IMR-90 (cell line): ENCODE measurements around the gene KIF3B. TPM values are rescaled to one million over a fixed set of nuclear protein-coding genes. Genes with fewer than 3 reads are reported as not detected.
"Not testable (repeated sequence)": the region's sequence is repeated elsewhere in the genome, so short reads cannot be mapped to it uniquely, and the experiment has no call there.

Experiments used
- ATAC-seq: fragments of 200-7000 bp; cut with Tn5 transposase; 2 replicates; pipeline ENCODE4 v1.9.1; 2020; ENCODE audit warnings: low read depth, mild to moderate bottlenecking, moderate library complexity
- BruUV-seq: library from RNA; stranded (reverse); fragments of 400-500 nt; replicated peaks from 2 replicates; lab custom pipeline; 2021; lab: Mats Ljungman, UMichigan
- CTCF ChIA-PET: fragments of 300-600 bp; formaldehyde crosslinking; extraction: SDS; loops from one replicate; lab custom pipeline; 2021; ENCODE audit warnings: antibody characterized with exemption; lab: Yijun Ruan, JAX
- POLR2A ChIA-PET: fragments of 300-600 bp; sonication (Branson Sonifier 250); formaldehyde crosslinking; loops from one replicate; lab custom pipeline; 2022; ENCODE audit warnings: antibody characterized with exemption; ENCODE audit not compliant: unreplicated experiment; lab: Charles Lee
- DNase-seq: peaks from one replicate; pipeline ENCODE4 v3.0.0; 2013
- H2AFZ ChIP-seq: replicated peaks from 2 replicates; pipeline ENCODE3; 2013; ENCODE audit warnings: low read length, mild to moderate bottlenecking; ENCODE audit not compliant: poor library complexity
- H2AK5ac ChIP-seq: 2 replicates; pipeline ENCODE4 v1.6.1; 2013; ENCODE audit warnings: low read depth, low read length, inconsistent platforms
- H2AK9ac ChIP-seq: replicated peaks from 2 replicates; pipeline ENCODE3; 2013; ENCODE audit warnings: mild to moderate bottlenecking, low read depth, low read length, moderate library complexity; ENCODE audit not compliant: poor library complexity
- H2BK120ac ChIP-seq: 2 replicates; pipeline ENCODE4 v1.6.1; 2013; ENCODE audit warnings: low read depth, low read length, inconsistent platforms
- H2BK15ac ChIP-seq: 3 replicates; pipeline ENCODE4 v1.6.1; 2013; ENCODE audit warnings: low read depth, low read length, inconsistent platforms
- H2BK20ac ChIP-seq: 2 replicates; pipeline ENCODE4 v1.6.1; 2013; ENCODE audit warnings: low read depth, mild to moderate bottlenecking, inconsistent platforms, low read length, moderate library complexity
- H2BK5ac ChIP-seq: 2 replicates; pipeline ENCODE4 v1.6.1; 2013; ENCODE audit warnings: mild to moderate bottlenecking, low read depth, low read length, inconsistent platforms; ENCODE audit not compliant: poor library complexity, severe bottlenecking
- H3K14ac ChIP-seq: replicated peaks from 2 replicates; pipeline ENCODE4 v1.6.1; 2013; ENCODE audit warnings: low read depth, low read length, inconsistent platforms
- H3K18ac ChIP-seq: 2 replicates; pipeline ENCODE4 v1.6.1; 2013; ENCODE audit warnings: low read depth, low read length, control low read depth
- H3K23ac ChIP-seq: 2 replicates; pipeline ENCODE4 v1.6.1; 2013; ENCODE audit warnings: low read depth, low read length, inconsistent platforms
- H3K27ac ChIP-seq: 2 replicates; pipeline ENCODE4 v1.5.1; 2013; ENCODE audit warnings: mild to moderate bottlenecking, control low read depth, low read length; ENCODE audit not compliant: insufficient read depth
- H3K27me3 ChIP-seq: 2 replicates; pipeline ENCODE4 v1.6.1; 2013; ENCODE audit warnings: low read length; ENCODE audit not compliant: control insufficient read depth, insufficient read depth
- H3K36me3 ChIP-seq: 2 replicates; pipeline ENCODE4 v1.6.1; 2013; ENCODE audit warnings: low read length, mixed read lengths; ENCODE audit not compliant: control insufficient read depth, insufficient read depth
- H3K4ac ChIP-seq: 2 replicates; pipeline ENCODE4 v1.6.1; 2013; ENCODE audit warnings: low read depth, low read length, inconsistent platforms
- H3K4me1 ChIP-seq: 2 replicates; pipeline ENCODE4 v1.6.1; 2013; ENCODE audit warnings: low read length, mixed read lengths; ENCODE audit not compliant: control insufficient read depth, insufficient read depth
- H3K4me2 ChIP-seq: 2 replicates; pipeline ENCODE4 v1.6.1; 2013; ENCODE audit warnings: low read depth, mild to moderate bottlenecking, control low read depth, low read length, moderate library complexity
- H3K4me3 ChIP-seq: 2 replicates; pipeline ENCODE4 v1.5.1; 2013; ENCODE audit warnings: low read depth, mild to moderate bottlenecking, control low read depth, low read length, moderate library complexity; ENCODE audit not compliant: insufficient read depth
- H3K56ac ChIP-seq: 2 replicates; pipeline ENCODE4 v1.6.1; 2013; ENCODE audit warnings: low read length, inconsistent platforms; ENCODE audit not compliant: insufficient read depth; ENCODE audit errors: extremely low read depth
- H3K79me1 ChIP-seq, 2 experiments: 2 replicates each; pipeline ENCODE4 v1.6.1; 2013; ENCODE audit warnings: low read length in 2 of 2, inconsistent platforms in 1 of 2, low read depth in 1 of 2
- H3K9ac ChIP-seq: 2 replicates; pipeline ENCODE4 v1.6.1; 2013; ENCODE audit warnings: low read depth, low read length, control low read depth
- H3K9me1 ChIP-seq: 2 replicates; pipeline ENCODE4 v1.6.1; 2013; ENCODE audit warnings: low read length, inconsistent platforms; ENCODE audit not compliant: insufficient read depth
- H3K9me3 ChIP-seq: 2 replicates; pipeline ENCODE4 v1.6.1; 2013; ENCODE audit warnings: low read length; ENCODE audit not compliant: control insufficient read depth, insufficient read depth
- H4K20me1 ChIP-seq: 2 replicates; pipeline ENCODE4 v1.6.1; 2013; ENCODE audit warnings: low read length, inconsistent platforms; ENCODE audit not compliant: insufficient read depth
- H4K5ac ChIP-seq: 2 replicates; pipeline ENCODE4 v1.6.1; 2013; ENCODE audit warnings: mild to moderate bottlenecking, low read depth, low read length, control low read depth
- H4K8ac ChIP-seq, 2 experiments: 2 replicates each; pipeline ENCODE4 v1.6.1; 2013; ENCODE audit warnings: low read depth in 2 of 2, low read length in 2 of 2, control low read depth in 1 of 2, inconsistent platforms in 1 of 2
- H4K91ac ChIP-seq: 2 replicates; pipeline ENCODE4 v1.6.1; 2013; ENCODE audit warnings: low read depth, low read length, inconsistent platforms; ENCODE audit not compliant: insufficient read depth
- CHD1 ChIP-seq: IDR thresholded peaks from 2 replicates; pipeline ENCODE4 v1.6.1; 2012; ENCODE audit warnings: low read depth, low read length, improper control_type of control experiment
- CTCF ChIP-seq: conservative IDR thresholded peaks from 2 replicates; pipeline ENCODE4 v1.5.1; 2012; ENCODE audit warnings: mild to moderate bottlenecking, low read depth, low read length, improper control_type of control experiment
- FOS ChIP-seq: fragments of 150-350 bp; IDR thresholded peaks from 2 replicates; pipeline ENCODE4 v1.6.1; 2016; ENCODE audit warnings: low read depth, low read length
- NFE2L2 ChIP-seq: fragments of 150-350 bp; IDR thresholded peaks from 2 replicates; pipeline ENCODE4 v1.6.1; 2016; ENCODE audit warnings: low read depth, mild to moderate bottlenecking, low read length
- WGBS, 2 experiments: methylation state at CpG; one replicate each; pipeline versions ENCODE4 v1.1.5 to v1.1.7; 2013; ENCODE audit warnings: missing lambda C conversion rate in 2 of 2; ENCODE audit not compliant: insufficient read length in 1 of 2; ENCODE audit errors: extremely low coverage in 2 of 2; 5-methylcytosine and 5-hydroxymethylcytosine counted together
- dilution Hi-C: fragments of 300-500 bp; cut with HindIII; formaldehyde crosslinking; loops from one replicate; pipeline ENCODE4 v1.14.3; 2018; ENCODE audit warnings: low sequenced_read_pairs; ENCODE audit not compliant: unreplicated experiment
- in situ Hi-C: fragments of 300-500 bp; cut with MboI; formaldehyde crosslinking; loops from 3 replicates; pipeline ENCODE4 v1.14.3; 2019; ENCODE audit warnings: low sequenced_read_pairs, inconsistent platforms, mixed read lengths
- intact Hi-C: fragments of 100-400 bp; cut with micrococcal nuclease; formaldehyde crosslinking; loops from 2 replicates; pipeline ENCODE4 v1.10.0; 2022
- polyA plus RNA-seq, 3 experiments: library from polyadenylated mRNA; depleted of rRNA; stranded (reverse); fragments of >200 nt; gene quantifications; 2 replicates each; pipeline ENCODE4 v1.2.3, GENCODE V29; 2012; ENCODE audit warnings: low replicate concordance in 1 of 3
- total RNA-seq: library from RNA; depleted of rRNA; stranded (reverse); fragments of >200 nt; gene quantifications from 2 replicates; pipeline ENCODE4 v1.2.3, GENCODE V29; 2012

Gene KIF3B
- total and polyA plus RNA-seq, 2 of the 4 experiments (the other 2 are of a cell fraction), result 17.1 to 28.1 TPM

- Histone ChIP-seq H2BK120ac (no peak overlapping the region), H3K4ac (no peak overlapping the region), H3K27ac (no peak overlapping the region), H2BK15ac (no peak overlapping the region), H4K5ac (no peak overlapping the region), H3K23ac (no peak overlapping the region), H2AFZ (no peak overlapping the region), H3K36me3 (no peaks in the 10 kb centered on the region), H2BK5ac (no peak overlapping the region), H3K18ac (no peak overlapping the region), H3K9me3 (no peaks in the 10 kb centered on the region), H3K9me1 (no peaks in the 10 kb centered on the region), H3K4me3 (no peak overlapping the region), H3K4me1 (peaks cover 5% of the 10 kb centered on the region; the same call in 1 of the 2 replicates), H3K56ac (no peak overlapping the region), H4K91ac (no peak overlapping the region), H3K4me2 (no peak overlapping the region), H4K20me1 (no peaks in the 10 kb centered on the region), H2BK20ac (no peak overlapping the region), H3K27me3 (no peaks in the 10 kb centered on the region), H2AK9ac (no peak overlapping the region), H3K9ac (no peak overlapping the region), H3K14ac (no peak overlapping the region), H4K8ac (no peak overlapping the region), H3K79me1 (no peaks in the 10 kb centered on the region), H2AK5ac (no peak overlapping the region)
- WGBS, 2 experiments, result no CpG with 5 or more reads among the region's 4 CpGs
- intact Hi-C loops (no loop called here), in situ Hi-C loops (no loop called here), dilution Hi-C loops (no loop called here)
- POLR2A ChIA-PET, result no interaction called here
- TF ChIP-seq FOS, result no peak
- TF ChIP-seq CTCF, result no peak
- TF ChIP-seq CHD1, result no peak
- no peak for TF ChIP-seq NFE2L2
- no TSS peak for BruUV-seq
- no peak for DNase-seq
- CTCF ChIA-PET, result no interaction called here
- ATAC-seq, result no peak
Observed at GRCh38 chr20:32244959-32245358, 32.5 kb upstream of the KIF3B start.

DNA sequence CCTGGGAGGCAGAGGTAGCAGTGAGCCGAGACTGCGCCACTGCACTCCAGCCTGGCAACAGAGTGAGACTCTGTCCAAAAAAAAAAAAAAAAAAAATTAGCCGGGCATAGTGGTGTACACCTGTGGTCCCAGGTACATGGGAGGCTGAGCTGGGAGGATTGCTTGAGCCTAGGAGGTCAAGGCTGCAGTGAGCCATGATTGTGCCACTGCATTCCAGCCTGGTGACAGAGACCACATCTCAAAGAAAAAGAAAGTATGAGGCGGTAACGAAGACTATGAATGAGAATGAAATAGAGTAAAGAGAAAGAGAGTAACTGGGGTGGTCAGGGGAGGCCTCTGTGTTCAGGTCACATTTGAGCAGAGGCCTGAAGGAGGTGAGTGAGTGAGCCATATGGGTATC, 31.2 kb upstream of the KIF3B start:
- in situ Hi-C loops, dilution Hi-C loops: not testable (repeated sequence)

More for the DNA sequence above, 31.2 kb upstream of the KIF3B start:
- H3K4me3 ChIP-seq, H3K18ac ChIP-seq, H4K20me1 ChIP-seq, H3K56ac ChIP-seq, H2BK15ac ChIP-seq, H2BK20ac ChIP-seq, H4K8ac ChIP-seq, ATAC-seq, H3K9me3 ChIP-seq, H2AFZ ChIP-seq, POLR2A ChIA-PET, H4K5ac ChIP-seq, H3K27me3 ChIP-seq, DNase-seq, intact Hi-C loops, H3K23ac ChIP-seq, H3K36me3 ChIP-seq, H3K79me1 ChIP-seq, H3K27ac ChIP-seq, H3K14ac ChIP-seq, H4K91ac ChIP-seq, H3K9ac ChIP-seq, H2AK9ac ChIP-seq, H3K4me2 ChIP-seq, H2BK120ac ChIP-seq, H3K4me1 ChIP-seq, H3K4ac ChIP-seq, BruUV-seq, H2BK5ac ChIP-seq, H3K9me1 ChIP-seq, H2AK5ac ChIP-seq: not testable (repeated sequence)
- CTCF ChIA-PET, result interaction anchor here (0.7 kb wide), 1 partner anchor 47 kb away, joined by 3 read pairs; no protein-coding TSS in a partner anchor
- WGBS, 2 experiments, result no CpG with 5 or more reads among the region's 5 CpGs
